ENCODE measurements around the gene C22orf31.

C22orf31 gene

GRCh38 chr22:29062286-29062821 lies 723 bp upstream of the C22orf31 start:
- no CpG with 5 or more reads among the region's 8 CpGs for WGBS, 2 donors (ENCODE audit: extremely low coverage in 2 of 2, insufficient read length in 2 of 2, insufficient replicate concordance in 1 of 2)
- DNase-seq (ENCODE audit: low spot score) = no peak

GRCh38 chr22:29060931-29061330 lies 700 bp downstream of the C22orf31 start:
- no peak overlapping the region for H2BK12ac ChIP-seq (ENCODE audit: low read length)
- no peak overlapping the region for H3K27ac ChIP-seq (replicated peaks; ENCODE audit: low read length)
- H3K4me3 ChIP-seq (ENCODE audit: low read length in 2 of 2) = no peak overlapping the region
- no peak overlapping the region for H4K8ac ChIP-seq (ENCODE audit: low read depth, low read length)
- H4K91ac ChIP-seq (ENCODE audit: low read depth, low read length, poor library complexity) = no peak overlapping the region
- H3K14ac ChIP-seq (ENCODE audit: low read length) = no peak overlapping the region
- DNase-seq (ENCODE audit: low spot score) = no peak
- H2BK120ac ChIP-seq (ENCODE audit: low read depth, low read length) = no peak overlapping the region
- H3K4me1 ChIP-seq (ENCODE audit: control insufficient read depth in 2 of 2, insufficient read depth in 1 of 2, low read depth in 1 of 2, low read length in 2 of 2) = peaks cover 3 to 4% of the 10 kb centered on the region in 2 donors
- whole genome bisulfite sequencing, 2 donors (ENCODE audit: extremely low coverage in 2 of 2, insufficient read length in 2 of 2, insufficient replicate concordance in 1 of 2) = no CpG with 5 or more reads among the region's 7 CpGs
- no peak overlapping the region for H3K9ac ChIP-seq (ENCODE audit: low read depth, low read length, poor library complexity)
- H3K23ac ChIP-seq (ENCODE audit: low read depth, low read length, poor library complexity) = no peak overlapping the region
- no peak overlapping the region for H3K4ac ChIP-seq (ENCODE audit: low read length)
- peaks cover 0 to 1% of the 10 kb centered on the region in 2 donors for H3K9me3 ChIP-seq (replicated peaks in 1 of 2; ENCODE audit: control insufficient read depth in 2 of 2, insufficient read depth in 1 of 2, low read depth in 1 of 2, low read length in 2 of 2)
- H3K79me1 ChIP-seq (ENCODE audit: low read depth, low read length) = no peaks in the 10 kb centered on the region
- H3K4me2 ChIP-seq (ENCODE audit: insufficient read depth, low read length, poor library complexity, severe bottlenecking) = no peak overlapping the region
- H3K27me3 ChIP-seq (ENCODE audit: control insufficient read depth in 3 of 3, insufficient read depth in 3 of 3, low read depth in 1 of 3, low read length in 3 of 3) = no peaks in the 10 kb centered on the region
- no peak overlapping the region for H2AK5ac ChIP-seq (ENCODE audit: low read depth, low read length)
- H3K18ac ChIP-seq (ENCODE audit: low read length) = no peak overlapping the region
- H2BK15ac ChIP-seq (ENCODE audit: low read length) = no peak overlapping the region
- H2AFZ ChIP-seq (ENCODE audit: low read length) = no peak overlapping the region
- H2BK5ac ChIP-seq (ENCODE audit: low read length) = no peak overlapping the region
- no peaks in the 10 kb centered on the region for H3K36me3 ChIP-seq (replicated peaks in 1 of 2; ENCODE audit: control insufficient read depth in 2 of 2, insufficient read depth in 2 of 2, low read length in 2 of 2)

More at GRCh38 chr22:29062286-29062821, 723 bp upstream of the C22orf31 start:
- Histone ChIP-seq H3K27ac (replicated peaks; ENCODE audit: low read length) (no peak overlapping the region), H3K27me3 (ENCODE audit: control insufficient read depth in 3 of 3, insufficient read depth in 3 of 3, low read depth in 1 of 3, low read length in 3 of 3) (no peaks in the 10 kb centered on the region), H3K4ac (ENCODE audit: low read length) (no peak overlapping the region), H3K9me3 (replicated peaks in 1 of 2; ENCODE audit: control insufficient read depth in 2 of 2, insufficient read depth in 1 of 2, low read depth in 1 of 2, low read length in 2 of 2) (peaks cover 0 to 1% of the 10 kb centered on the region in 2 donors), H3K4me2 (ENCODE audit: insufficient read depth, low read length, poor library complexity, severe bottlenecking) (no peak overlapping the region), H2BK15ac (ENCODE audit: low read length) (no peak overlapping the region), H2BK12ac (ENCODE audit: low read length) (no peak overlapping the region), H2AFZ (ENCODE audit: low read length) (peak overlapping the region; percentile 42), H3K18ac (ENCODE audit: low read length) (peak overlapping the region; percentile 39), H2AK5ac (ENCODE audit: low read depth, low read length) (peak overlapping the region; percentile 30), H3K9ac (ENCODE audit: low read depth, low read length, poor library complexity) (no peak overlapping the region), H2BK5ac (ENCODE audit: low read length) (no peak overlapping the region), H4K91ac (ENCODE audit: low read depth, low read length, poor library complexity) (no peak overlapping the region), H2BK120ac (ENCODE audit: low read depth, low read length) (no peak overlapping the region), H3K36me3 (replicated peaks in 1 of 2; ENCODE audit: control insufficient read depth in 2 of 2, insufficient read depth in 2 of 2, low read length in 2 of 2) (no peaks in the 10 kb centered on the region), H4K8ac (ENCODE audit: low read depth, low read length) (no peak overlapping the region), H3K79me1 (ENCODE audit: low read depth, low read length) (no peaks in the 10 kb centered on the region), H3K14ac (ENCODE audit: low read length) (no peak overlapping the region), H3K4me1 (ENCODE audit: control insufficient read depth in 2 of 2, insufficient read depth in 1 of 2, low read depth in 1 of 2, low read length in 2 of 2) (peaks cover 3 to 4% of the 10 kb centered on the region in 2 donors), H3K4me3 (ENCODE audit: low read length in 2 of 2) (no peak overlapping the region), H3K23ac (ENCODE audit: low read depth, low read length, poor library complexity) (no peak overlapping the region)

- Histone ChIP-seq H3K4me3 (ENCODE audit: low read length in 2 of 2) (no peak overlapping the region), H3K27ac (replicated peaks; ENCODE audit: low read length) (no peak overlapping the region), H2BK5ac (ENCODE audit: low read length) (no peak overlapping the region), H3K79me1 (ENCODE audit: low read depth, low read length) (no peaks in the 10 kb centered on the region), H3K36me3 (replicated peaks in 1 of 2; ENCODE audit: control insufficient read depth in 2 of 2, insufficient read depth in 2 of 2, low read length in 2 of 2) (no peaks in the 10 kb centered on the region), H3K9ac (ENCODE audit: low read depth, low read length, poor library complexity) (no peak overlapping the region), H2AFZ (ENCODE audit: low read length) (no peak overlapping the region), H3K4me2 (ENCODE audit: insufficient read depth, low read length, poor library complexity, severe bottlenecking) (no peak overlapping the region), H2AK5ac (ENCODE audit: low read depth, low read length) (no peak overlapping the region), H4K91ac (ENCODE audit: low read depth, low read length, poor library complexity) (no peak overlapping the region), H3K4ac (ENCODE audit: low read length) (no peak overlapping the region), H4K8ac (ENCODE audit: low read depth, low read length) (no peak overlapping the region), H2BK12ac (ENCODE audit: low read length) (no peak overlapping the region), H3K4me1 (ENCODE audit: control insufficient read depth in 2 of 2, insufficient read depth in 1 of 2, low read depth in 1 of 2, low read length in 2 of 2) (peaks cover 6 to 7% of the 10 kb centered on the region in 2 donors), H3K27me3 (ENCODE audit: control insufficient read depth in 3 of 3, insufficient read depth in 3 of 3, low read depth in 1 of 3, low read length in 3 of 3) (no peaks in the 10 kb centered on the region), H2BK15ac (ENCODE audit: low read length) (no peak overlapping the region), H2BK120ac (ENCODE audit: low read depth, low read length) (no peak overlapping the region), H3K18ac (ENCODE audit: low read length) (no peak overlapping the region), H3K9me3 (replicated peaks in 1 of 2; ENCODE audit: control insufficient read depth in 2 of 2, insufficient read depth in 1 of 2, low read depth in 1 of 2, low read length in 2 of 2) (peaks cover 0 to 1% of the 10 kb centered on the region in 2 donors), H3K23ac (ENCODE audit: low read depth, low read length, poor library complexity) (no peak overlapping the region), H3K14ac (ENCODE audit: low read length) (no peak overlapping the region)
- no peak for DNase-seq (ENCODE audit: low spot score)
- no CpG with 5 or more reads among the region's 12 CpGs for WGBS, 2 donors (ENCODE audit: extremely low coverage in 2 of 2, insufficient read length in 2 of 2, insufficient replicate concordance in 1 of 2)
Observed at GRCh38 chr22:29060251-29060869, 1.3 kb downstream of the C22orf31 start.

- WGBS, 2 donors (ENCODE audit: extremely low coverage in 2 of 2, insufficient read length in 2 of 2, insufficient replicate concordance in 1 of 2) = no CpG with 5 or more reads among the region's 3 CpGs
- H3K4me3 ChIP-seq (ENCODE audit: low read length in 2 of 2) = no peak overlapping the region
- no peak overlapping the region for H2BK12ac ChIP-seq (ENCODE audit: low read length)
Observed at GRCh38 chr22:29056472-29056871, 5.2 kb downstream of the C22orf31 start.

More at GRCh38 chr22:29056472-29056871, 5.2 kb downstream of the C22orf31 start:
- Histone ChIP-seq H4K91ac (ENCODE audit: low read depth, low read length, poor library complexity) (no peak overlapping the region), H3K23ac (ENCODE audit: low read depth, low read length, poor library complexity) (no peak overlapping the region), H2BK120ac (ENCODE audit: low read depth, low read length) (no peak overlapping the region), H3K9me3 (replicated peaks in 1 of 2; ENCODE audit: control insufficient read depth in 2 of 2, insufficient read depth in 1 of 2, low read depth in 1 of 2, low read length in 2 of 2) (no peaks in the 10 kb centered on the region), H3K27me3 (ENCODE audit: control insufficient read depth in 3 of 3, insufficient read depth in 3 of 3, low read depth in 1 of 3, low read length in 3 of 3) (no peaks in the 10 kb centered on the region), H3K79me1 (ENCODE audit: low read depth, low read length) (no peaks in the 10 kb centered on the region), H3K14ac (ENCODE audit: low read length) (no peak overlapping the region), H3K9ac (ENCODE audit: low read depth, low read length, poor library complexity) (no peak overlapping the region), H3K18ac (ENCODE audit: low read length) (no peak overlapping the region), H3K4me2 (ENCODE audit: insufficient read depth, low read length, poor library complexity, severe bottlenecking) (no peak overlapping the region), H2BK15ac (ENCODE audit: low read length) (no peak overlapping the region), H4K8ac (ENCODE audit: low read depth, low read length) (no peak overlapping the region), H2BK5ac (ENCODE audit: low read length) (no peak overlapping the region), H2AK5ac (ENCODE audit: low read depth, low read length) (no peak overlapping the region), H2AFZ (ENCODE audit: low read length) (no peak overlapping the region), H3K36me3 (replicated peaks in 1 of 2; ENCODE audit: control insufficient read depth in 2 of 2, insufficient read depth in 2 of 2, low read length in 2 of 2) (peaks cover 2 to 28% of the 10 kb centered on the region in 2 donors), H3K27ac (replicated peaks; ENCODE audit: low read length) (no peak overlapping the region), H3K4me1 (ENCODE audit: control insufficient read depth in 2 of 2, insufficient read depth in 1 of 2, low read depth in 1 of 2, low read length in 2 of 2) (peaks cover 6 to 16% of the 10 kb centered on the region in 2 donors), H3K4ac (ENCODE audit: low read length) (no peak overlapping the region)
- no peak for DNase-seq (ENCODE audit: low spot score)

Measured in neuronal stem cell (in vitro differentiated cells).